ENCODE measurements around the gene CST11. TPM values are rescaled to one million over a fixed set of nuclear protein-coding genes. Genes with fewer than 3 reads are reported as not detected.

Gene CST11
- total RNA-seq, 1 experiment from 2014 or later: not detected

DNA sequence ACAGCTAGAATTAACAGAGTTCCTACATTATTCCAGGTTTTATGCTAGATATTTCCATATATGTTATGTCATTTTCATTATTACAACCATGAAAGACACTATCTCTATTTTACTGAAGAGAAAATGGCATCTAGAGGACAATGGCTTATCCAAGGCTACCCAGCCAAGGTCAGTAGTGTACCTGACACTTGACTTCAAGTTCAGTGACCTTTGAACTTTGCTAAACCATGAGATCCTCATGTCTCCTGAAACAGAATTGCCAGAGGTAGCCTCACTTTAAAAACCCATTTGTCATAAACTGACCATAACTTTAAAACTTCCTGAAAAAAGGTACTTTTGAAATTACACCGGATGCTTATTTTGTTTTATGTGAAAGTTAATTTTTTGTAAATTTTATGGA lies 45.8 kb downstream of the CST11 start:
- no peak for DNase-seq
- Mint-ChIP-seq H3K4me1 (ENCODE audit: low read depth, unreplicated experiment) (no peaks in the 10 kb centered on the region), H3K27ac (ENCODE audit: unreplicated experiment) (no peak overlapping the region), H3K4me3 (ENCODE audit: low read depth, unreplicated experiment) (no peak overlapping the region), H3K9me3 (ENCODE audit: low read depth, unreplicated experiment) (no peaks in the 10 kb centered on the region), H3K27me3 (ENCODE audit: unreplicated experiment) (no peaks in the 10 kb centered on the region), H3K36me3 (ENCODE audit: insufficient read depth, unreplicated experiment) (no peaks in the 10 kb centered on the region)
- intact Hi-C loops (cut with micrococcal nuclease; ENCODE audit: unreplicated experiment): no loop called here
- BruUV-seq (replicated peaks): no TSS peak
- CTCF ChIA-PET: no interaction called here
- TF ChIP-seq, protein P1, sequence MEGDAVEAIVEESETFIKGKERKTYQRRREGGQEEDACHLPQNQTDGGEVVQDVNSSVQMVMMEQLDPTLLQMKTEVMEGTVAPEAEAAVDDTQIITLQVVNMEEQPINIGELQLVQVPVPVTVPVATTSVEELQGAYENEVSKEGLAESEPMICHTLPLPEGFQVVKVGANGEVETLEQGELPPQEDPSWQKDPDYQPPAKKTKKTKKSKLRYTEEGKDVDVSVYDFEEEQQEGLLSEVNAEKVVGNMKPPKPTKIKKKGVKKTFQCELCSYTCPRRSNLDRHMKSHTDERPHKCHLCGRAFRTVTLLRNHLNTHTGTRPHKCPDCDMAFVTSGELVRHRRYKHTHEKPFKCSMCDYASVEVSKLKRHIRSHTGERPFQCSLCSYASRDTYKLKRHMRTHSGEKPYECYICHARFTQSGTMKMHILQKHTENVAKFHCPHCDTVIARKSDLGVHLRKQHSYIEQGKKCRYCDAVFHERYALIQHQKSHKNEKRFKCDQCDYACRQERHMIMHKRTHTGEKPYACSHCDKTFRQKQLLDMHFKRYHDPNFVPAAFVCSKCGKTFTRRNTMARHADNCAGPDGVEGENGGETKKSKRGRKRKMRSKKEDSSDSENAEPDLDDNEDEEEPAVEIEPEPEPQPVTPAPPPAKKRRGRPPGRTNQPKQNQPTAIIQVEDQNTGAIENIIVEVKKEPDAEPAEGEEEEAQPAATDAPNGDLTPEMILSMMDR (IDR thresholded peaks at IDR 0.05; ENCODE audit: unreplicated experiment): no peak

DNA sequence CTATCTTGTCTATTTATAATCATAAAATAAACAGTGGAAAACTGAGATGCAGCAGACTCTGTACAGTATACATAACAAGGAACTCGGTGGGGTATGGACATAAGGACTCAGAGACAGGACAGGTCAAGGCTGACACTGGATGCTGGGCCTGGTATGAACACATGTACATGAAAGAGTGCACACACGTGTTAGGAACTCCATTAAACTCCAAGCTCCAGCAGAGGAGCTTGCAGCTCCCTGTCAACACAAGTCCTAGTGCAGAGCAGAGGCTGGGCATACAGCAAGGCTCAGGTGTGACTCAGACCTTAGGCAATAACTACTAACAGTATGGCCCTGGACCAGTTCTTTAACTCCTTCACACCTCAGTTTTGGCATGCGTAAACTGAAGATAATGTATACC lies 48.5 kb downstream of the CST11 start:
- H3K27ac Mint-ChIP-seq (ENCODE audit: unreplicated experiment): no peak overlapping the region
- TF ChIP-seq, protein P1 (IDR thresholded peaks at IDR 0.05; ENCODE audit: unreplicated experiment): no peak
- no peaks in the 10 kb centered on the region for H3K36me3 Mint-ChIP-seq (ENCODE audit: insufficient read depth, unreplicated experiment)
- no peaks in the 10 kb centered on the region for H3K4me1 Mint-ChIP-seq (ENCODE audit: low read depth, unreplicated experiment)
- intact Hi-C loops (cut with micrococcal nuclease; ENCODE audit: unreplicated experiment): no loop called here
- no TSS peak for BruUV-seq (replicated peaks)
- H3K9me3 Mint-ChIP-seq (ENCODE audit: low read depth, unreplicated experiment): no peaks in the 10 kb centered on the region
- no peak overlapping the region for H3K4me3 Mint-ChIP-seq (ENCODE audit: low read depth, unreplicated experiment)
- H3K27me3 Mint-ChIP-seq (ENCODE audit: unreplicated experiment): no peaks in the 10 kb centered on the region
- CTCF ChIA-PET: no interaction called here
- no peak for DNase-seq

DNA sequence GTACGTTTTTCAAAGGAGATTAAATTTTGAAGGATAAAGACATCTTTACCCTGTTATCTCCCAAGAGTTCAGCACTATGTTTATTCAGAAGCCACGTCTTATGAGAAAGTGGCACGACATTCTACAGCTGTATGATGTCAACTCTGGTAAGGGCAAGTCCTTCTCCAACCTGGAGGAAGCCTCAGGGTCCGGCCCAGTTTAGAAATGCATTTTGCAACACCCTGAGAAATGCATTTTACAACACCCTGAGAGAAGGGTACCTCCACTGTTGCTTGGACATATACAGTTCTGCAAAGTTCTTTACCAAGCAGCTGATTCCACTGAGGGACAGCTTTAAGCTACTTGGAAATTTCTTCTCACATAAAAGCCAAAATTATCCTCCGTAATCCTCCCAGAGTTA lies 48.9 kb downstream of the CST11 start:
- TF ChIP-seq, protein P1 (IDR thresholded peaks at IDR 0.05; ENCODE audit: unreplicated experiment): no peak
- CTCF ChIA-PET: no interaction called here
- DNase-seq: no peak
- H3K4me1 Mint-ChIP-seq (ENCODE audit: low read depth, unreplicated experiment): no peaks in the 10 kb centered on the region
- intact Hi-C loops (cut with micrococcal nuclease; ENCODE audit: unreplicated experiment): no loop called here
- H3K27me3 Mint-ChIP-seq (ENCODE audit: unreplicated experiment): no peaks in the 10 kb centered on the region
- no peak overlapping the region for H3K4me3 Mint-ChIP-seq (ENCODE audit: low read depth, unreplicated experiment)
- no peak overlapping the region for H3K27ac Mint-ChIP-seq (ENCODE audit: unreplicated experiment)
- no peaks in the 10 kb centered on the region for H3K36me3 Mint-ChIP-seq (ENCODE audit: insufficient read depth, unreplicated experiment)
- H3K9me3 Mint-ChIP-seq (ENCODE audit: low read depth, unreplicated experiment): no peaks in the 10 kb centered on the region
- no TSS peak for BruUV-seq (replicated peaks)

DNA sequence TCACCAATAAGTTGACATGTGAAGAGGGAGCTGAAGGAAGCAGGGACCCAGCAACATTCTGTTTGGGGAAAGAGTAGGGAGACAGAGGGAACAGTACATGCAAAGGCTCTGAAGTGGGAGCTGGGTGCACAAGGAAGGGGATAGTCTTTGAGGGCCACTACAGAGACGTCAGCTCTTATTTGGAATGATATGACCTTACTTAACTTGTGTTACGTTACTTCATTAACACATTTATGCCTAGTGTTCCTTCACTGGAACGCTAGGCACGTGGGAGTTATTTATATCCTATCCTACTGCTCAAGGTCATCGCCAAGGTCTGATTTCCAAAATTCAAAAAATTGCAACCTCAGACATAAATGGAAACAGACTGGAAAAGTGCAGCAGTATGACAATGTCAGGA lies 51.6 kb downstream of the CST11 start:
- CTCF ChIA-PET: no interaction called here
- H3K9me3 Mint-ChIP-seq (ENCODE audit: low read depth, unreplicated experiment): no peaks in the 10 kb centered on the region
- no peak overlapping the region for H3K27ac Mint-ChIP-seq (ENCODE audit: unreplicated experiment)
- BruUV-seq (replicated peaks): no TSS peak
- TF ChIP-seq, protein P1 (IDR thresholded peaks at IDR 0.05; ENCODE audit: unreplicated experiment): no peak
- H3K4me1 Mint-ChIP-seq (ENCODE audit: low read depth, unreplicated experiment): no peaks in the 10 kb centered on the region
- no peaks in the 10 kb centered on the region for H3K36me3 Mint-ChIP-seq (ENCODE audit: insufficient read depth, unreplicated experiment)
- intact Hi-C loops (cut with micrococcal nuclease; ENCODE audit: unreplicated experiment): no loop called here
- no peaks in the 10 kb centered on the region for H3K27me3 Mint-ChIP-seq (ENCODE audit: unreplicated experiment)
- no peak for DNase-seq
- H3K4me3 Mint-ChIP-seq (ENCODE audit: low read depth, unreplicated experiment): no peak overlapping the region

Other genes starting within 250 kb of the CST11 start
- gene NXT1, start 102.1 kb downstream of the CST11 start, total RNA-seq (2022): 7.2 and 7.9 TPM in 2 replicates
- 4.5 and 5.0 TPM in 2 replicates for gene GZF1, start 90.7 kb downstream of the CST11 start, total RNA-seq (2022)
- 4.6 and 4.8 TPM in 2 replicates for gene NAPB, start 31.4 kb downstream of the CST11 start, total RNA-seq (2022)
- gene CSTL1, start 13.2 kb downstream of the CST11 start, total RNA-seq (2022): not detected in 2 replicates
- gene CST8, start 38.2 kb upstream of the CST11 start, total RNA-seq (2022): not detected in 2 replicates
- not detected in 2 replicates for gene CST9L, start 115.6 kb upstream of the CST11 start, total RNA-seq (2022)
- not detected in 2 replicates for gene CST9, start 153.0 kb upstream of the CST11 start, total RNA-seq (2022)
- gene CST3, start 185.1 kb upstream of the CST11 start, total RNA-seq (2022): 95.7 and 107 TPM in 2 replicates
- gene CST4, start 236.2 kb upstream of the CST11 start, total RNA-seq (2022): not detected in 2 replicates